ENCODE measurements around the gene WHRN.

WHRN gene

DNA sequence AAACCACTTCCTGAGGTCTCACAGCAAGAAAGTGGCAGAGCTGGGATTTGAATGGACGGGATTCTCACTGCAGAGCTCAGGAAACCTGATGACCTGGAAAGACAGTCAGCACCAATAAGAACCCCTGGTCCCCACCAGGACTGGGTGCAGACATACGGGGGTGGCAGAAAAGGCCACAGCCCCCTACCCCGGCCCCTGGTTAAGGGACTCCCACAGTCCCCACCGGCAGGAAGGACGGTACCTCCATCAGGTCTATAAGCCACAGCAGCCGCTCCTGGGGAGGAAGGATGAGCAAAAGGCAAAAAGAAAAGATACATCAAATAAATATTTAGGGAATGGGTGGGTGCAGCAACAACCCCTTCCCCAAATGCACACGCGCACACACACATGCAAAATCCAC is 85.5 kb downstream of the WHRN start:
- WGBS, 2 experiments (ENCODE audit: insufficient coverage in 2 of 2), result 93% methylated on average over 5 of the region's 8 CpGs; no CpG with 5 or more reads in 1 of the 2 experiments
- H3K9me3 ChIP-seq (ENCODE audit: control insufficient read depth, low read length), result no peaks in the 10 kb centered on the region
- no peak overlapping the region for H3K27ac ChIP-seq (ENCODE audit: low read depth, low read length, severe bottlenecking)
- H3K4me1 ChIP-seq (ENCODE audit: control insufficient read depth, insufficient read depth, low read length, poor library complexity, severe bottlenecking), result no peaks in the 10 kb centered on the region
- H3K4me3 ChIP-seq (ENCODE audit: extremely low read depth, insufficient read depth, low read length, poor library complexity, severe bottlenecking), result no peak overlapping the region
- H3K36me3 ChIP-seq (ENCODE audit: control insufficient read depth, insufficient read depth, low read length), result no peaks in the 10 kb centered on the region

DNA sequence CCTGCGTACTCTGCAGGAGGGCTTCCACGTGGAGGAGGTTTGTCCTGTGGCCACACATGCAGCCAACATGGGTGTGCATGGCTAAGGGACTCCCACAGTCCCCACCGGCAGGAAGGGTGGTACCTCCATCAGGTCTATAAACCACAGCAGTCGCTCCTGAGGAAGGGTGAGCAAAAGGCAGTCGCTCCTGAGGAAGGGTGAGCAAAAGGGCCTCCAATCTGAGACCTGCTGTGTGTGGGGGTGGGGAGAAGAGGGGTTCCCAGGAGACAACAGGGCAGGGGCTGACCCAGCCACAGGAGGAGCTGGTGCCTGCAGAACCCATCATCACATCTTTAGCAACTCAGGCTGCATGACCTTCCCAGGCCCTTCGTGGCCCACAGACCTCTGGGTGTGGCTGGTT is 87.2 kb downstream of the WHRN start:
- WGBS, 2 experiments (ENCODE audit: insufficient coverage in 2 of 2), result 92 to 93% methylated on average over 4 to 6 of the region's 6 CpGs
- Histone ChIP-seq H3K27ac (ENCODE audit: low read depth, low read length, severe bottlenecking) (no peak overlapping the region), H3K4me1 (ENCODE audit: control insufficient read depth, insufficient read depth, low read length, poor library complexity, severe bottlenecking) (no peaks in the 10 kb centered on the region), H3K4me3 (ENCODE audit: extremely low read depth, insufficient read depth, low read length, poor library complexity, severe bottlenecking) (no peak overlapping the region), H3K36me3 (ENCODE audit: control insufficient read depth, insufficient read depth, low read length) (no peaks in the 10 kb centered on the region), H3K9me3 (ENCODE audit: control insufficient read depth, low read length) (no peaks in the 10 kb centered on the region)

DNA sequence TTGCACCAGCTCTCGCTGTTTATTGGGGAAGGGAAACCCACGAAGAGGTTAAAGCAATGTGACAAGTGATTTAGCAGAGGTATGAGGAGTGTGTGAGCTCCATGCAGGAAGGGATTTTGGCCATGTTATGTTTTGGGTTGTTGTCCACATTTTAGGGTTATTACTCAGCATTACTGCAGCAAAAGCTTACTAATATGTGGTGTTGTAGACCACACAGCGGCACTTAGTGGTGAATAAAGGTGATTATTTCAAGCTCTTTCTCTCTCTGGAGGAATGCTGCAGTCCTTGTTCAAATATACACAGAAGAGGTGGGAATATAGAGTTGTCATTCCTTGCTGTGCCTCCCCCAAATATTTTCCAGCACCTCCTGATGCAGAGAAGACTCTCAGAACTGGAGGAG is 87.8 kb downstream of the WHRN start:
- Histone ChIP-seq H3K4me3 (ENCODE audit: extremely low read depth, insufficient read depth, low read length, poor library complexity, severe bottlenecking) (no peak overlapping the region), H3K27ac (ENCODE audit: low read depth, low read length, severe bottlenecking) (no peak overlapping the region), H3K36me3 (ENCODE audit: control insufficient read depth, insufficient read depth, low read length) (no peaks in the 10 kb centered on the region), H3K9me3 (ENCODE audit: control insufficient read depth, low read length) (no peaks in the 10 kb centered on the region), H3K4me1 (ENCODE audit: control insufficient read depth, insufficient read depth, low read length, poor library complexity, severe bottlenecking) (no peaks in the 10 kb centered on the region)
- WGBS, 2 experiments (ENCODE audit: insufficient coverage in 2 of 2), result 94% methylated on average over 2 of the region's 3 CpGs

DNA sequence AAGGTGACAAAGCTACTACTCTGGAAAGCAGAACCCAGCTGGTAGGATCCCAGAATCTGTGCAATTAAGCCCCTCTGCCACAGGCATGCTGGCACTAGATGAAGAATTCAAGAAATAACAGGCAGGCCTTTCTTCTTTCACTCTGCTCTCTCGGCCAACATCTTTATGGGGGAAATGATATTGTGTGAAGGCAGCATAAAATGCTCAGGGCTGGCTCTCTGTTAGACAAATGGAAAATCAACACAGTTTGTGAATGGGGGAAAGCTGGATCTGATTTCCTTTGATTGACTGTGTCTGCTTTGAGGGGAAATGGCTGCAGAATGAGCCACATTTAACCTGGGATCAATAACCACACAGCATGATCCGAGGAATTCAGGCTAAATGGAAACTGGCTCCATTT is 88.4 kb downstream of the WHRN start:
- Histone ChIP-seq H3K9me3 (ENCODE audit: control insufficient read depth, low read length) (no peaks in the 10 kb centered on the region), H3K36me3 (ENCODE audit: control insufficient read depth, insufficient read depth, low read length) (no peaks in the 10 kb centered on the region), H3K27ac (ENCODE audit: low read depth, low read length, severe bottlenecking) (no peak overlapping the region), H3K4me1 (ENCODE audit: control insufficient read depth, insufficient read depth, low read length, poor library complexity, severe bottlenecking) (no peaks in the 10 kb centered on the region), H3K4me3 (ENCODE audit: extremely low read depth, insufficient read depth, low read length, poor library complexity, severe bottlenecking) (no peak overlapping the region)
- 75 to 85% methylated on average over 1 to 2 of the region's 2 CpGs for WGBS, 2 experiments (ENCODE audit: insufficient coverage in 2 of 2)

DNA sequence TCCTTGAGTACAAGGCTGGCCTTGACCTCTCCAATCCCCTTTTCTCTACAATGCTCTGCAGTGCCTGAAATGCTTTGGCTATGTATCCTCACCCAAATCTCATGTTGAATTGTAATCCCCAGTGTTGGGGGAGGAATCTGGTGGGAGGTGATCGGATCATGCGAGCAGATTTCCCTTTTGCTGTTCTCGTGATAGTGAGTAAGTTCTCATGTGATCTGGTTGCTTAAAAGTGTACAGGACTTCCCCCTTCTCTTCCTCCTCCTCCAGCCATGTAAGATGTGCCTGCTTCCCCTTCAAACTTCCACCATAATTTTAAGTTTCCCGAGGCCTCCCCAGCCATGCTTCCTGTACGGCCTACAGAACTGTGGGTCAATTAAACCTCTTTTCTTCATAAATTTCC is 89.0 kb downstream of the WHRN start:
- 92 to 94% methylated on average over 2 of the region's 5 CpGs for WGBS, 2 experiments (ENCODE audit: insufficient coverage in 2 of 2)
- no peak overlapping the region for H3K27ac ChIP-seq (ENCODE audit: low read depth, low read length, severe bottlenecking)

DNA sequence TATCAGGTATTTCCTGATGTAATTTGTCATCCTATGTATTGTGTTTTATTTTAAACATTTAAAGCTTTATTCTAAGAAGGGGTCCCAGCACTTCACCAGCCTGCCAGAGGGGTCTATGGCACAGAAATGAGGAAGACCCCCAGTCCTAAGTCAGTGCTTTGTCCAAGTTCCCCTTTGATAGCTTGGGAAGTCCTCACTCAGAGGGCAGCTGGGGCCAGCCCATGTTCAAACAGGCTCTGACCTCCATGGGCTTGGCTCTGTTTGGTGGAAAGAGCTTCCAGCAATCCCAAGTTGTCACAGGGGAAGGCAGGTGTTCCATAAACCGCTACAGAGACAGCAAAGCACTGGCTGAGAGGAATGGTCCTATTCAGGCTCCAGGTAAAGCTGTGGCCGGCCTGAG is 90.9 kb downstream of the WHRN start:
- no peak overlapping the region for H3K4me3 ChIP-seq (ENCODE audit: extremely low read depth, insufficient read depth, low read length, poor library complexity, severe bottlenecking)
- 91 to 95% methylated on average over 2 of the region's 2 CpGs for WGBS, 2 experiments (ENCODE audit: insufficient coverage in 2 of 2)
- H3K4me1 ChIP-seq (ENCODE audit: control insufficient read depth, insufficient read depth, low read length, poor library complexity, severe bottlenecking), result no peaks in the 10 kb centered on the region
- no peaks in the 10 kb centered on the region for H3K36me3 ChIP-seq (ENCODE audit: control insufficient read depth, insufficient read depth, low read length)
- no peak overlapping the region for H3K27ac ChIP-seq (ENCODE audit: low read depth, low read length, severe bottlenecking)
- no peaks in the 10 kb centered on the region for H3K9me3 ChIP-seq (ENCODE audit: control insufficient read depth, low read length)

More for the DNA sequence above, 89.0 kb downstream of the WHRN start:
- H3K4me3 ChIP-seq (ENCODE audit: extremely low read depth, insufficient read depth, low read length, poor library complexity, severe bottlenecking), result no peak overlapping the region
- no peaks in the 10 kb centered on the region for H3K9me3 ChIP-seq (ENCODE audit: control insufficient read depth, low read length)
- no peaks in the 10 kb centered on the region for H3K4me1 ChIP-seq (ENCODE audit: control insufficient read depth, insufficient read depth, low read length, poor library complexity, severe bottlenecking)
- no peaks in the 10 kb centered on the region for H3K36me3 ChIP-seq (ENCODE audit: control insufficient read depth, insufficient read depth, low read length)

DNA sequence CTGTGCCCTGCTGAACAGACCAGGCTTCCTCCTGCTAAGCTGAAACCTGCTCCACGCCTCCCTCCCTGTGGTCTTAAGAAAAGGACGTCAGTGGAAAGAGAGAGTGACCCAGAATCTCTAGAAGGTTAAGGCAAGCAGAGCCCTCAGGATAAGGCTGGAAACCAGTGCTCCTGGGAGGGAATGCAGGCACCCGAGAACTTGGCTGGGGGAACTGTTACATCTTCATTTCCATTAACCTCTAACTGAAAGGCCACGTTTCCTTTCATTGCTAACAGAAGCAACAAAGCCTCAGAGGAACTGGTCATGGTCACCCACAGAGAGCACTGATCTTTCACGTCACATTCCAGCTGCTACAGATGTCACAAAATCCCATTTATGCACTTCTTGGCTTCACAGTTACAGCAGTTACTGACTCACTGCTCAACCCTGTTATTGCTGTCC is 91.4 kb downstream of the WHRN start:
- H3K9me3 ChIP-seq (ENCODE audit: control insufficient read depth, low read length), result no peaks in the 10 kb centered on the region
- H3K4me1 ChIP-seq (ENCODE audit: control insufficient read depth, insufficient read depth, low read length, poor library complexity, severe bottlenecking), result peaks cover 3% of the 10 kb centered on the region
- no peak overlapping the region for H3K27ac ChIP-seq (ENCODE audit: low read depth, low read length, severe bottlenecking)
- WGBS, 2 experiments (ENCODE audit: insufficient coverage in 2 of 2), result 52 to 62% methylated on average over 3 to 5 of the region's 5 CpGs
- H3K4me3 ChIP-seq (ENCODE audit: extremely low read depth, insufficient read depth, low read length, poor library complexity, severe bottlenecking), result no peak overlapping the region
- H3K36me3 ChIP-seq (ENCODE audit: control insufficient read depth, insufficient read depth, low read length), result no peaks in the 10 kb centered on the region

DNA sequence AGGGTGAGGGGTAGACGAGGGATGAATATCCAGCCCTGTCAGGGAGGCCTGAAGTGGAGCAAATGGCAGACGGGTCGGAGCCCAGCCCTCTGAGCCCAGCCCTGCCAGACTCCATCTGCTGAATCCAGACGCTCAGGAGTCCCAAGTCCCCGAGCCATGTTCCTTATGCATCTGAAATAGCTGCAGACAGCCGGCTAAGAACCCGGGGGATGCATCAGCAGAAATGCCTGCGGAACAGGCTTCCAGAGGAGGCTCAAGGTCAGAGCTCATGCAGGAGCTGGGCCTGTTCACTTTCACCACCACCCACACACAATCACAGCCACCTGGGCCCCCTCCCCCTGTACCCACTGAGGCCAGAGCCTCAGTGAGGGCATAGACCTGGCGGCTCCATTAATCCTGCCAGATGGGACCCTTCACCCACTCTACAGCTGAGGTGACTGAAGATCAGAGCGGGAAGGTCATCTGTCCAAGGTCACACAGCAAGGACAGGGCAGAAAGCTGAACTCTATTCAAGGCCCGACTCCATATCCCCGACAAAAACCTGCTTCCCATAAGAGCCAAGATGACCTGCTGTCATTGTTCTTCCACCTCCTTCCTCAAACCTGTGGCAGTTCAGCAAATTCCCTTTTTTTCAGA is 93.1 kb downstream of the WHRN start:
- Histone ChIP-seq H3K9me3 (ENCODE audit: control insufficient read depth, low read length) (no peaks in the 10 kb centered on the region), H3K4me1 (ENCODE audit: control insufficient read depth, insufficient read depth, low read length, poor library complexity, severe bottlenecking) (peaks cover 6% of the 10 kb centered on the region), H3K27ac (ENCODE audit: low read depth, low read length, severe bottlenecking) (no peak overlapping the region), H3K4me3 (ENCODE audit: extremely low read depth, insufficient read depth, low read length, poor library complexity, severe bottlenecking) (no peak overlapping the region), H3K36me3 (ENCODE audit: control insufficient read depth, insufficient read depth, low read length) (no peaks in the 10 kb centered on the region)
- 89 to 93% methylated on average over 9 to 11 of the region's 12 CpGs for WGBS, 2 experiments (ENCODE audit: insufficient coverage in 2 of 2)

DNA sequence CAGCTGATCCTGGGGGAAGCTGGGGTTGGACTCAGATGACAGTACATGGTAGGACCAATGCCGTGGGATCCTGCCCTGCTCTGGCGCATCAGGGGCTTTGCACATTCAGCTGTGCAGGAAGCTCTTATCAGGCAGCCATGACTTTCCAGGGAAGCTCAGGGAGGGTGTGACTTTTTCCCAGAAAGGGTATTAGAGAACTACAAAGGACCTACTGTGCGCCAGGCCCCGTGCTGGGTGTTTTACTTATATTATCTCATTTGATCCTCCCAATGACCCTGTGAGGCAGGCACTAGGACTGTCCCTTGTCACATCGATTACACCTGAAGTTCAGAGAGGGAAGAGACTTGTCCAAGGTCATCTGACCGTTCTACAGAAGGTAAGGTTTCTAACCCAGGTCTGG is 93.8 kb downstream of the WHRN start:
- 98% methylated on average over 5 of the region's 6 CpGs; no CpG with 5 or more reads in 1 of the 2 experiments for WGBS, 2 experiments (ENCODE audit: insufficient coverage in 2 of 2)
- no peak overlapping the region for H3K27ac ChIP-seq (ENCODE audit: low read depth, low read length, severe bottlenecking)
- H3K9me3 ChIP-seq (ENCODE audit: control insufficient read depth, low read length), result no peaks in the 10 kb centered on the region
- H3K4me3 ChIP-seq (ENCODE audit: extremely low read depth, insufficient read depth, low read length, poor library complexity, severe bottlenecking), result no peak overlapping the region
- H3K4me1 ChIP-seq (ENCODE audit: control insufficient read depth, insufficient read depth, low read length, poor library complexity, severe bottlenecking), result peaks cover 6% of the 10 kb centered on the region
- no peaks in the 10 kb centered on the region for H3K36me3 ChIP-seq (ENCODE audit: control insufficient read depth, insufficient read depth, low read length)

DNA sequence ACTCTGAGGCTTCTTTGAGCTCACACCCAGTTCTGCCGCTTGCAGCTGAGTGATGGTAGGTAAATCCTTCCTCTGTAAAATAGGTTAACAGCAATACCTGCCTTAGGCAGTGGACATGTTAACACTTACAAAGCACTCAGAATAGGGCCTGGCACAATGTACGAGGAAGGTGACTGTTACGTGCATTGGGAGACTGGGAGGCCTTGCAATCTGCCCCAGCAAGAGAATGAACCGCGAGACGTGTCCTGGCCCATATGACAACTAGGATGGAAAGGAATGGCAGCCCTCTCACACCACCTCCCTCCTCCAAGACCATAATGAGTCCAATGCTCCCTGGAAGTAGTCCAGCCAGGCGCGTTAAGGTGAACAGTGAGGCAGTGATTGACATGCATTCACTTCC is 94.4 kb downstream of the WHRN start:
- Histone ChIP-seq H3K4me1 (ENCODE audit: control insufficient read depth, insufficient read depth, low read length, poor library complexity, severe bottlenecking) (peaks cover 6% of the 10 kb centered on the region), H3K27ac (ENCODE audit: low read depth, low read length, severe bottlenecking) (no peak overlapping the region), H3K36me3 (ENCODE audit: control insufficient read depth, insufficient read depth, low read length) (no peaks in the 10 kb centered on the region), H3K4me3 (ENCODE audit: extremely low read depth, insufficient read depth, low read length, poor library complexity, severe bottlenecking) (no peak overlapping the region), H3K9me3 (ENCODE audit: control insufficient read depth, low read length) (no peaks in the 10 kb centered on the region)
- 92 to 97% methylated on average over 4 to 6 of the region's 8 CpGs for WGBS, 2 experiments (ENCODE audit: insufficient coverage in 2 of 2)

DNA sequence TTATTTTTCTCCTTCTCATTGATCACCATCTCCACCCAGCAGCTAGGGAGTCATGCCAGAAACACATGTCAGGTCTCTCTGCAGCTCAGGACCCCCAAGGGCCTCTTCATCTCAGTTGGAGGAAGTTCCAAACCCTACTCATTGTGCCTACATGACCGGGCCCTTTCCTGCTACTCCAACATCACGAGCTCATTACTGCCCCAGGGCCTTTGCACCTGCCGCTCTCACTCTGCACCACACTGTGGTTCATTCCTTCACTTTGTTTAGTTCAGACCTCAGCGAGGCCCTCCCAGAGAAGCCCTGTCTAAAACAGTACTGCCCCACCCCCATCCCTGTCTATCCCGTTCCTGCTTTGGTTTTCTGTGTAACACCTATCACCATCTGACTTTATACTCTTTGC is 95.4 kb downstream of the WHRN start:
- peaks cover 6% of the 10 kb centered on the region for H3K4me1 ChIP-seq (ENCODE audit: control insufficient read depth, insufficient read depth, low read length, poor library complexity, severe bottlenecking)
- WGBS, 2 experiments (ENCODE audit: insufficient coverage in 2 of 2), result 94 to 98% methylated on average over 5 of the region's 5 CpGs
- H3K9me3 ChIP-seq (ENCODE audit: control insufficient read depth, low read length), result no peaks in the 10 kb centered on the region
- H3K4me3 ChIP-seq (ENCODE audit: extremely low read depth, insufficient read depth, low read length, poor library complexity, severe bottlenecking), result no peak overlapping the region
- H3K36me3 ChIP-seq (ENCODE audit: control insufficient read depth, insufficient read depth, low read length), result no peaks in the 10 kb centered on the region
- no peak overlapping the region for H3K27ac ChIP-seq (ENCODE audit: low read depth, low read length, severe bottlenecking)

Measured in mesodermal cell (in vitro differentiated cells).